Measurements from ENCODE around the gene RBM19.

Gene RBM19

GRCh38 chr12:113788020-113788856, 177.9 kb downstream of the RBM19 start:
- Histone ChIP-seq H3K4me3 (ENCODE audit: low read depth, low read length, poor library complexity, severe bottlenecking) (no peak overlapping the region), H3K9me3 (ENCODE audit: low read length) (no peaks in the 10 kb centered on the region), H3K9ac (ENCODE audit: low read length) (no peak overlapping the region), H3F3A (ENCODE audit: insufficient read depth, low read length) (no peaks in the 10 kb centered on the region), H3K79me2 (ENCODE audit: insufficient read depth, low read length) (no peaks in the 10 kb centered on the region), H3K27ac (ENCODE audit: low read depth, low read length, poor library complexity, severe bottlenecking) (no peak overlapping the region), H2AFZ (ENCODE audit: low read length) (no peak overlapping the region), H3K4me2 (ENCODE audit: low read length) (no peak overlapping the region), H3K27me3 (ENCODE audit: insufficient read depth, low read length) (peaks cover 6% of the 10 kb centered on the region; the same call in 1 of the 2 replicates), H3K4me1 (ENCODE audit: insufficient read depth, low read length, severe bottlenecking) (no peaks in the 10 kb centered on the region), H3K36me3 (ENCODE audit: insufficient read depth, low read length) (no peaks in the 10 kb centered on the region), H3K9me2 (ENCODE audit: low read depth, low read length) (no peaks in the 10 kb centered on the region), H4K20me1 (ENCODE audit: insufficient read depth, low read length) (no peaks in the 10 kb centered on the region)
- TF ChIP-seq EZH2 (IDR thresholded peaks at IDR 0.05; ENCODE audit: borderline replicate concordance, low read length) = no peak
- no peak for TF ChIP-seq CTCF (IDR thresholded peaks at IDR 0.05; ENCODE audit: low read length)

GRCh38 chr12:113786107-113786506, 180.0 kb downstream of the RBM19 start:
- no peak overlapping the region for H3K27ac ChIP-seq (ENCODE audit: low read depth, low read length, poor library complexity, severe bottlenecking)

GRCh38 chr12:113783811-113784210, 182.3 kb downstream of the RBM19 start:
- Histone ChIP-seq H3K9me3 (ENCODE audit: low read length) (no peaks in the 10 kb centered on the region), H3K4me3 (ENCODE audit: low read depth, low read length, poor library complexity, severe bottlenecking) (no peak overlapping the region), H3K27ac (ENCODE audit: low read depth, low read length, poor library complexity, severe bottlenecking) (no peak overlapping the region), H3K79me2 (ENCODE audit: insufficient read depth, low read length) (no peaks in the 10 kb centered on the region), H3K9me2 (ENCODE audit: low read depth, low read length) (no peaks in the 10 kb centered on the region), H3K36me3 (ENCODE audit: insufficient read depth, low read length) (no peaks in the 10 kb centered on the region), H2AFZ (ENCODE audit: low read length) (no peak overlapping the region), H3K4me2 (ENCODE audit: low read length) (no peak overlapping the region), H3K27me3 (ENCODE audit: insufficient read depth, low read length) (peaks cover 6% of the 10 kb centered on the region; the same call in 1 of the 2 replicates), H4K20me1 (ENCODE audit: insufficient read depth, low read length) (no peaks in the 10 kb centered on the region), H3K4me1 (ENCODE audit: insufficient read depth, low read length, severe bottlenecking) (no peaks in the 10 kb centered on the region), H3K9ac (ENCODE audit: low read length) (no peak overlapping the region), H3F3A (ENCODE audit: insufficient read depth, low read length) (no peaks in the 10 kb centered on the region)
- TF ChIP-seq CTCF (IDR thresholded peaks at IDR 0.05; ENCODE audit: low read length) (no peak), EZH2 (IDR thresholded peaks at IDR 0.05; ENCODE audit: borderline replicate concordance, low read length) (no peak)

More at GRCh38 chr12:113786107-113786506, 180.0 kb downstream of the RBM19 start:
- no peaks in the 10 kb centered on the region for H3K79me2 ChIP-seq (ENCODE audit: insufficient read depth, low read length)
- no peaks in the 10 kb centered on the region for H3F3A ChIP-seq (ENCODE audit: insufficient read depth, low read length)
- H3K4me1 ChIP-seq (ENCODE audit: insufficient read depth, low read length, severe bottlenecking) = no peaks in the 10 kb centered on the region
- no peaks in the 10 kb centered on the region for H4K20me1 ChIP-seq (ENCODE audit: insufficient read depth, low read length)
- no peak overlapping the region for H3K9ac ChIP-seq (ENCODE audit: low read length)
- no peak overlapping the region for H3K4me2 ChIP-seq (ENCODE audit: low read length)
- no peak overlapping the region for H2AFZ ChIP-seq (ENCODE audit: low read length)
- no peak overlapping the region for H3K4me3 ChIP-seq (ENCODE audit: low read depth, low read length, poor library complexity, severe bottlenecking)
- peaks cover 6% of the 10 kb centered on the region; the same call in 1 of the 2 replicates for H3K27me3 ChIP-seq (ENCODE audit: insufficient read depth, low read length)
- H3K9me3 ChIP-seq (ENCODE audit: low read length) = no peaks in the 10 kb centered on the region
- H3K36me3 ChIP-seq (ENCODE audit: insufficient read depth, low read length) = no peaks in the 10 kb centered on the region
- no peaks in the 10 kb centered on the region for H3K9me2 ChIP-seq (ENCODE audit: low read depth, low read length)
- TF ChIP-seq EZH2 (IDR thresholded peaks at IDR 0.05; ENCODE audit: borderline replicate concordance, low read length) = no peak
